GM12801 (cell line): Measurements from ENCODE around the gene MPC1L.

Experiments used
- CTCF ChIP-seq: IDR thresholded peaks from one replicate; pipeline ENCODE4 v1.5.1; 2011; ENCODE audit warnings: control low read depth; ENCODE audit not compliant: insufficient read length; ENCODE audit errors: extremely low read depth

The MPC1L gene

GRCh38 chrX:40644821-40645358 lies 21.7 kb downstream of the MPC1L start:
- TF ChIP-seq CTCF, result no peak

GRCh38 chrX:40646489-40647306 lies 23.5 kb downstream of the MPC1L start:
- no peak for TF ChIP-seq CTCF

- TF ChIP-seq CTCF, result no peak
These were observed 24.3 kb downstream of the MPC1L start, which contains the start of gene CXorf38 for GRCh38 chrX:40647307-40648197. TSS of gene CXorf38 (minus strand) at chrX:40647561. CDS start at chrX:40647520, 41 bp downstream.

- TF ChIP-seq CTCF, result no peak
These were observed 28.5 kb downstream of the MPC1L start for GRCh38 chrX:40651620-40652223.

- TF ChIP-seq CTCF, result no peak
These were observed 29.4 kb downstream of the MPC1L start for GRCh38 chrX:40652664-40653063.

- no peak for TF ChIP-seq CTCF
These were observed 30.3 kb downstream of the MPC1L start for GRCh38 chrX:40653535-40653934.

GRCh38 chrX:40660381-40660780 lies 37.2 kb downstream of the MPC1L start:
- TF ChIP-seq CTCF, result no peak
